Activated CD4-positive, alpha-beta T cell treated with anti-CD3 and anti-CD28 coated beads, Interleukin-2, amount 50 U/mL, for 24 hours (primary cell): ENCODE measurements around the gene RPS21.

Source experiments
- DNase-seq, 2 donors: peaks; one replicate each; pipeline ENCODE4 v3.0.0-alpha.2; 2020; ENCODE audit warnings: low read depth in 1 of 2, low spot score in 1 of 2

RPS21 gene

GRCh38 chr20:62396367-62397239, 9.7 kb downstream of the RPS21 start:
- DNase-seq: no peak

DNA sequence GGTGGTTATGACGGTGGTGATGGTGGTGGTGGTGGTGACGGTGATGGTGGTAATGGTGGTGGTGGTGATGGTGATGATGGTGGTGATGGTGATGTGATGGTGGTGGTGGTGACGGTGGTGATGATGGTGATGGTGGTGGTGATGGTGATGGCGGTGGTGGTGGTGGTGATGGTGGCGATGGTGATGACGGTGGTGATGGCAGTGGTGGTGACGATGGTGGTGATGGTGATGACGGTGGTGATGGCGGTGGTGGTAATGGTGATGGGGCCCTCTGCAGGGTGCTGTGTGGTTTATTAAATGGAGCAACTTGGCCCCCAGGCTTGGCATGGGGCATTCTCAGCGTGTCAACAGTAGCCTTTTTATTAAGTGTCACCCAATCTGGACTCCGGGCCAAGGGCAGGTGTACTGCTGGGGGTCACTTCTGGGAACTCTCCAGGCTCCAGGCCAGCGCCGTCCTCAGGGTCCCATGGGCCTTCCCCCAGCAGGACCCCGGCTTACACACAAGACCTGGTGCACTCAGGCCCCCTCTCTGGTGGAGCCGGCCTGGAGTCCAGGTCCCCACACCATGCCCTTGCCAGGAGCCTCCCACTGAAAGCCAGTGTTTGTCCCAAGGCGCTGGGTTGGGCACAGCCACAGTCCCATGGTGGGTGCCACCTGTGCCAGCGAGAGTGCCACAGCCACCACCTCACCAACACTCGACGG, 11.4 kb downstream of the RPS21 start:
- no peak for DNase-seq

DNA sequence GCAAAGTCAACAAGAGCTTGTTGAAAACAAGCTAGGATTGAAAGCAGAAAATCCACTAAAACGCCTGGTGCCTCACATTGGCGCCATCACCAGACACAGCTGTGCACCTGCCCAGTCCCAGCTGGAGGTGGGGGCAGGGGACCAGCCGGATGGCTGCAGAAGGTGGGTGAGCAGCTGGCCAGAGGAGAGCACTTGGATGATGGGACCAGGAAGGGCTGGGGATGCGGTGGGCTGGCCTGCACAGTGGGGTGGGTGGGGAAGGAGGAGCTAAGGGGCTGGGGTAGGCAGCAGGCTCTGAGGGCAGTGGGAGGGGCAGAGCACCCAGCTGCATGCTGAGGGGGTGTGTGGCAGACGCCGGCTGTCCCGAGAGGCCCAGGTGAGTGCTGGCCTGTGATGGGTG, 13.1 kb downstream of the RPS21 start:
- no peak for DNase-seq

DNA sequence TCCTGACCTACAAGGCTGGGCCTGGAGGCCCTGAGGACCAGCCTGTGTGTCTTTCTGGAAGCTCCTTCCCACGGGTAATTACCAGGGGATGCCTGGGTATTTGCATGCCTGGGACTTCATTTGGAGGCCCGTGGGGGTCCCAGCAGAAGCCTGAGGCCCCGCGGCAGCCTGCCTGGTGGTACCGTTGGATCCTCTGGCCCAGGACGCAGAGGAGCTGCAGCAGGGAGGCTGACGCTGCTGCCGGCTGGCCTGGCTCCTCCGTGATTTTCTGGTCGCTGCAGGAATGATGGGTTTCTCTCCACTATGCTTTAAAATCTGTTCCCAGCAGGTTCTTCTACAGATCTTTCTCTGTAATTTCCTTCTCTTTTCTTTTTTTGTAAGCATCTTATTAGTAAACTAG, 13.6 kb downstream of the RPS21 start:
- DNase-seq: no peak

DNA sequence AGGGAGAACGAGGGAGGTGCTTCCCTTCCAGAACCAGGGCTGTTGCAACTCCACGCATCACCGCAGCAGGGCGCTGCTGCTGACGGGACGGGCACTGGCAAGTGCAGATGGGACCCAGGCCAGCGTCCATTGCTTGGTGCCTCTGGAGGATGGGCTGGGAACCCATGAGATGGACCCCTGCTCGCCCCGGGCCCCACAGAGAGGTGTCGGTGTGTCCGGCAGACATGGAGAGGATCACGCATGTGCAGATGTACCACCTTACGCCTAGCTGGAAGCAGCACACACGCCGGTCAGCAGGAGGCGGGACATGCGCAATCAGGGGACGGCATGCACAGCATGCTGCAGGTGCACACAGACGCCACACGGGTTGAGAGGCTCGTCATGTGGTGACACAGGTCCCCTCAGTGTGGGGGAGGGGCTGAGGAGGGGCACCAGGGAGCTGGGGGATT, 14.5 kb downstream of the RPS21 start:
- DNase-seq: no peak

- DNase-seq: no peak
These were observed 15.7 kb downstream of the RPS21 start for GRCh38 chr20:62402456-62403150.

DNA sequence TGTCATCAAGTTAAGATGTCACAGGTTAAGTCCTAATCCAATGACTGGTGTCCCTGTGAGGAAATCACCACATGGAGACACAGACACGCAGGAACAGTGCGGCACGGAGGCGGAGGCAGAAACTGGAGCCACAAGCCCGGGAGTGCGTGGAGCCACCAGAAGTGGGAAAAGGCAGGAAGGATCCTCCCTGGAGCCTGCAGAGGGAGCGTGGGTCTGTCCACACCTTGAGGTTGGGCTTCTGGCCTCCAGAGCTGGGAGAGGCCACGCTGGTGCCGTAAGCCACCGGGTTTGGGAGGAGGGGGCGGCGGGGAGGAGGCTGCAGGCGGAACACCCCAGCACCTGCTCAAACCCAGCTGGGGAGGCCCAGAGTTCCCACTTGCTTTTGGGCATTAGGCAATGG, 16.4 kb downstream of the RPS21 start:
- DNase-seq: no peak

DNA sequence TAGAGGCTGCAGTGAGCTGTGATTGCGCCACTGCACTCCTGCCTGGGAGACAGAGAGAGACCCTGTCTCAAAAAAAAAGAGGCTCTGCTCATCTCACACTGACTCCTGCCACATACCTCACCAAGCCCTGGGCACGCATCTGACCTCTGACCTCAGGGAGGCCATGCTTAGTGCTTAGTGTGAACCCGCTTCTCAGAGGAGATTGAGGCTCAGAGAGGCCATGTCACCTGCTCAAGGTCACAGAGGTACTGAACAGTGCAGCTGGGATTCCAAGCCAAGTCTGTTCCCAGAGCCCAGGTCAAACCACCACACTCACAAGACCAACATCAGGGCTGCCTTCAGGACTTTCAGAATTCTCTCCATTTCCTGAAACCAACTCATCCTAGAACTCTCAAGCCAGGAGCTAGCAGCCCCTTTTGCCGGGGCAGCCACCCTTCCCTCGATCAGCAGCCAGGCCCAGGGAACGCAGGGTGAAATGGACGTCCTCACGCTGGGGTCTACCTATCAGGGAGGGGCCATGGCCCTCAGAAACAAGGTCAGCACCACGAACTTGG, 17.3 kb downstream of the RPS21 start:
- no peak for DNase-seq

- DNase-seq: no peak
These were observed 17.8 kb downstream of the RPS21 start for GRCh38 chr20:62404761-62405107.

GRCh38 chr20:62405108-62405980, 18.4 kb downstream of the RPS21 start:
- no peak for DNase-seq

GRCh38 chr20:62405981-62406513, 19.1 kb downstream of the RPS21 start:
- no peak for DNase-seq

DNA sequence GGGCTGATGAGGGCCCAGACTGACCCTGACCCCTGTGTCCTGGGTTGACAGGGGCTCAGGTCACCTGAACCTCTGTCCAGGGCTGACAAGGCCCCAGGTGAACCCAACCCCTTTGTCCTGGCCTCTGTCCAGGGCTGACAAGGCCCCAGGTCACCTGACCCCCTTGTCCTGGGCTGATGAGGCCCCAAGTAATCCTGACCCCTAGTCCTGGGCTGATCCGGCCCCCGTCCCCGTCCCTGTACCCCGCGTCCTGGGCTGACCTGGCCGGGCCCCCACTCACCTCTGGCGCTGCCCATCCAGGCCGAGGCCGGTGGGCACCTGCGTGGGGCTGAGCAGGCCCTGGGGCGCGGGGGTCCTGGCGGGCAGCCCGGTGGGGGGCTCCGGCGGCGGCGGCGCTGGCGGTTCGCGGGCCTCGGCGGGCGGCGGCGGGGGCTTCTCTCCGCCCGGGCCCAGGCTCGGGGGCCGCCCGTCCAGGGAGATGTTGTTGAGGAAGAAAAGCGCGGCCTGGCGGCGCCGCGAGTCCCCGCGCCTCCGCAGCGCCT, 19.8 kb downstream of the RPS21 start:
- DNase-seq: no peak

GRCh38 chr20:62407221-62407992, 20.5 kb downstream of the RPS21 start, which contains the start of gene CABLES2:
TSS of gene CABLES2 (minus strand) at chr20:62407285. CDS start at chr20:62407276, 9 bp downstream.
- DNase-seq: peak; percentile 75 to 85

DNA sequence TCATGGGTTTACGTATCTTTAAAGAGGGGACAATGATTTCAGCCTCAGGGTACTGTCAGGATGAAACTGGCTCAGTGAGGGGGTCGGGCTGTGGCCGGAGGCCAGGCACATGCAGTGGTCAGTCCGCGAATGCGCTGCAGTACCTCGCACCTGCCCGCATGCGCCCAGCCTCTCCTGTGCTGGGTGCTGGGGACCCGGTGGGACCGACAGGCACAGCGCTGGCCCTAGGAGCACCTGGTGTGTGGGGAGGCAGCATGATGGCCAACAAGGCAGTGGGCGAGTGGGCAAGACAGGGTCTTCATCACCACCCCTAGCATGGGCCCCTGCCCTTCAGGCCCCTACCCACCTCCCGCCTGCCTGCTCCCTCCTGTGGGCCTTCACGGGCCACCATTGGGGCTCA, 21.2 kb downstream of the RPS21 start:
- DNase-seq: no peak

- no peak for DNase-seq
These were observed 21.7 kb downstream of the RPS21 start for GRCh38 chr20:62408640-62409039.

GRCh38 chr20:62409086-62409853, 22.4 kb downstream of the RPS21 start:
- no peak for DNase-seq

GRCh38 chr20:62409931-62410745, 23.2 kb downstream of the RPS21 start:
- no peak for DNase-seq
